Measurements from ENCODE around the gene TEX54. TPM values are rescaled to one million over a fixed set of nuclear protein-coding genes. Genes with fewer than 3 reads are reported as not detected.

Gene TEX54
- total and polyA plus RNA-seq, 2 of the 13 experiments (the other 11 are each of a cell fraction or from before 2014, with no cell fraction given): not detected

DNA sequence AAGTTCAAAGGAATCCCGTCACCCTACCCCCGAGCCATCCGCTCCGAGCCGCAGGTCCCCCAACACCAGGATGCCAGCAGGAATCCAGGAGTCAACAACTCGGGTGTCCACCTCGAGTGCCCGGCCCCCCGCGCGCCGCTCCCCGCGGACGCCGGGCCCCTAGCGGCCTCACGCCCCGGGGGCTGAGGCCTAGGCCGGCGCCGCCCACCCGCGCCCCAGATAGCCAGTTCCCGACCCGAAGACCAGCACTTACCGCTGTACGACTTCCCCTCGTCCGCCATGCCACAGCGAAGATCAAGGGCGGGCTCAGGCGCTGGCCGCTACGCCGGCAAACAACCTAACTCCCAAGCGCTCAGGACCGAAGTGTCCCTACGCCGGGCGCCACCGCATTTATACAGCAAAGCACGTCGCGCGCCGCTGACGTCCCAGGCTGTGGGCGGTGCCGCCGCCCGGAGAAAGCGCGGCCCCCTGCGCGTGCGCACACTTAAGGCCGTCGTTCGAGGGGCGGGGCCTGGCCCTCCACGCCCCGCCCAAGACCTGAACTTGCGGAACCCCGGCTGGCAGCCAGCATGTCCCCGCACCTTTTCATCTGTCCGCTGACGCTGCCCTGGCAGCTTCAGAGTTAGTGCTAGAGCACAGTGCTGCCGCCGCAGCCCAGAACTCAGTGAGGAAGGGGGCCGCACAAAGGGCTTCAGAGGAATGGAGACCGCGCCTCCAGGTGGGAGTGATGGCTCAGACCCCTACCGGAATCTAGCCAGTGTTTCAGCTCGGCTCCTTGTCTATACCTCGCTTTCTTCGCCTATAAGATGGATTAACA is 27.4 kb downstream of the TEX54 start, which contains the start of gene NXF1 (continued):
- TF ChIP-seq MAFK (conservative IDR thresholded peaks at IDR 0.05 in 1 of 2, IDR thresholded peaks at IDR 0.05 in 1 of 2; ENCODE audit: low read length in 2 of 2): no peak
- TF ChIP-seq HNF4G (IDR thresholded peaks at IDR 0.05; ENCODE audit: borderline replicate concordance, low read depth, low read length): no peak
- peak; percentile 80 for TF ChIP-seq HNF4G (CRISPR knock-in tag; IDR thresholded peaks at IDR 0.05; ENCODE audit: borderline replicate concordance, low read depth)
- TF ChIP-seq SSRP1 (CRISPR knock-in tag; IDR thresholded peaks at IDR 0.05): no peak; the same call in 1 of the 2 replicates
- TF ChIP-seq, protein P1, sequence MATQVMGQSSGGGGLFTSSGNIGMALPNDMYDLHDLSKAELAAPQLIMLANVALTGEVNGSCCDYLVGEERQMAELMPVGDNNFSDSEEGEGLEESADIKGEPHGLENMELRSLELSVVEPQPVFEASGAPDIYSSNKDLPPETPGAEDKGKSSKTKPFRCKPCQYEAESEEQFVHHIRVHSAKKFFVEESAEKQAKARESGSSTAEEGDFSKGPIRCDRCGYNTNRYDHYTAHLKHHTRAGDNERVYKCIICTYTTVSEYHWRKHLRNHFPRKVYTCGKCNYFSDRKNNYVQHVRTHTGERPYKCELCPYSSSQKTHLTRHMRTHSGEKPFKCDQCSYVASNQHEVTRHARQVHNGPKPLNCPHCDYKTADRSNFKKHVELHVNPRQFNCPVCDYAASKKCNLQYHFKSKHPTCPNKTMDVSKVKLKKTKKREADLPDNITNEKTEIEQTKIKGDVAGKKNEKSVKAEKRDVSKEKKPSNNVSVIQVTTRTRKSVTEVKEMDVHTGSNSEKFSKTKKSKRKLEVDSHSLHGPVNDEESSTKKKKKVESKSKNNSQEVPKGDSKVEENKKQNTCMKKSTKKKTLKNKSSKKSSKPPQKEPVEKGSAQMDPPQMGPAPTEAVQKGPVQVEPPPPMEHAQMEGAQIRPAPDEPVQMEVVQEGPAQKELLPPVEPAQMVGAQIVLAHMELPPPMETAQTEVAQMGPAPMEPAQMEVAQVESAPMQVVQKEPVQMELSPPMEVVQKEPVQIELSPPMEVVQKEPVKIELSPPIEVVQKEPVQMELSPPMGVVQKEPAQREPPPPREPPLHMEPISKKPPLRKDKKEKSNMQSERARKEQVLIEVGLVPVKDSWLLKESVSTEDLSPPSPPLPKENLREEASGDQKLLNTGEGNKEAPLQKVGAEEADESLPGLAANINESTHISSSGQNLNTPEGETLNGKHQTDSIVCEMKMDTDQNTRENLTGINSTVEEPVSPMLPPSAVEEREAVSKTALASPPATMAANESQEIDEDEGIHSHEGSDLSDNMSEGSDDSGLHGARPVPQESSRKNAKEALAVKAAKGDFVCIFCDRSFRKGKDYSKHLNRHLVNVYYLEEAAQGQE (IDR thresholded peaks at IDR 0.05; ENCODE audit: borderline replicate concordance in 1 of 2, low read depth in 1 of 2, low read length in 2 of 2): peak in 1 of 2 experiments; percentile 81; a peak in 1 of 4 replicates
- TF ChIP-seq, protein P2, sequence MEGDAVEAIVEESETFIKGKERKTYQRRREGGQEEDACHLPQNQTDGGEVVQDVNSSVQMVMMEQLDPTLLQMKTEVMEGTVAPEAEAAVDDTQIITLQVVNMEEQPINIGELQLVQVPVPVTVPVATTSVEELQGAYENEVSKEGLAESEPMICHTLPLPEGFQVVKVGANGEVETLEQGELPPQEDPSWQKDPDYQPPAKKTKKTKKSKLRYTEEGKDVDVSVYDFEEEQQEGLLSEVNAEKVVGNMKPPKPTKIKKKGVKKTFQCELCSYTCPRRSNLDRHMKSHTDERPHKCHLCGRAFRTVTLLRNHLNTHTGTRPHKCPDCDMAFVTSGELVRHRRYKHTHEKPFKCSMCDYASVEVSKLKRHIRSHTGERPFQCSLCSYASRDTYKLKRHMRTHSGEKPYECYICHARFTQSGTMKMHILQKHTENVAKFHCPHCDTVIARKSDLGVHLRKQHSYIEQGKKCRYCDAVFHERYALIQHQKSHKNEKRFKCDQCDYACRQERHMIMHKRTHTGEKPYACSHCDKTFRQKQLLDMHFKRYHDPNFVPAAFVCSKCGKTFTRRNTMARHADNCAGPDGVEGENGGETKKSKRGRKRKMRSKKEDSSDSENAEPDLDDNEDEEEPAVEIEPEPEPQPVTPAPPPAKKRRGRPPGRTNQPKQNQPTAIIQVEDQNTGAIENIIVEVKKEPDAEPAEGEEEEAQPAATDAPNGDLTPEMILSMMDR (CRISPR knock-in tag; IDR thresholded peaks at IDR 0.05): no peak; the same call in 1 of the 2 replicates
- no peak for TF ChIP-seq FOXA1 (IDR thresholded peaks at IDR 0.05)
- TF ChIP-seq FOXA1 (CRISPR knock-in tag; IDR thresholded peaks at IDR 0.05): peak; percentile 56
- TF ChIP-seq POLR2AphosphoS2 (IDR thresholded peaks at IDR 0.05; ENCODE audit: low read depth, low read length): peak; percentile 96
- peak; percentile 50; the same call in 1 of the 2 replicates for TF ChIP-seq HIVEP1 (CRISPR knock-in tag; IDR thresholded peaks at IDR 0.05)
- peak; percentile 85 for TF ChIP-seq GABPB1 (CRISPR knock-in tag; IDR thresholded peaks at IDR 0.05)
- peak; percentile 96 for TF ChIP-seq ERF (CRISPR knock-in tag; IDR thresholded peaks at IDR 0.05)
- TF ChIP-seq, protein P3, sequence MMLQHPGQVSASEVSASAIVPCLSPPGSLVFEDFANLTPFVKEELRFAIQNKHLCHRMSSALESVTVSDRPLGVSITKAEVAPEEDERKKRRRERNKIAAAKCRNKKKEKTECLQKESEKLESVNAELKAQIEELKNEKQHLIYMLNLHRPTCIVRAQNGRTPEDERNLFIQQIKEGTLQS (CRISPR knock-in tag; IDR thresholded peaks at IDR 0.05): 0 out of 2 replicates have a peak, but pooled peaks have one; percentile 13
- TF ChIP-seq ZNF562 (CRISPR knock-in tag; IDR thresholded peaks at IDR 0.05; ENCODE audit: borderline replicate concordance): no peak
- peak; percentile 82 for TF ChIP-seq RXRA (CRISPR knock-in tag; IDR thresholded peaks at IDR 0.05)
- no peak for TF ChIP-seq HMGA1 (CRISPR knock-in tag; conservative IDR thresholded peaks at IDR 0.05)
- TF ChIP-seq CENPT (CRISPR knock-in tag; IDR thresholded peaks at IDR 0.05; ENCODE audit: low read depth): no peak
- TF ChIP-seq PRMT3 (CRISPR knock-in tag; IDR thresholded peaks at IDR 0.05; ENCODE audit: borderline replicate concordance, low read depth): peak; percentile 81; the same call in 1 of the 2 replicates
- TF ChIP-seq, protein P4, sequence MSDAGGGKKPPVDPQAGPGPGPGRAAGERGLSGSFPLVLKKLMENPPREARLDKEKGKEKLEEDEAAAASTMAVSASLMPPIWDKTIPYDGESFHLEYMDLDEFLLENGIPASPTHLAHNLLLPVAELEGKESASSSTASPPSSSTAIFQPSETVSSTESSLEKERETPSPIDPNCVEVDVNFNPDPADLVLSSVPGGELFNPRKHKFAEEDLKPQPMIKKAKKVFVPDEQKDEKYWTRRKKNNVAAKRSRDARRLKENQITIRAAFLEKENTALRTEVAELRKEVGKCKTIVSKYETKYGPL (CRISPR knock-in tag; IDR thresholded peaks at IDR 0.05): no peak; the same call in 1 of the 2 replicates
- TF ChIP-seq, protein P5, sequence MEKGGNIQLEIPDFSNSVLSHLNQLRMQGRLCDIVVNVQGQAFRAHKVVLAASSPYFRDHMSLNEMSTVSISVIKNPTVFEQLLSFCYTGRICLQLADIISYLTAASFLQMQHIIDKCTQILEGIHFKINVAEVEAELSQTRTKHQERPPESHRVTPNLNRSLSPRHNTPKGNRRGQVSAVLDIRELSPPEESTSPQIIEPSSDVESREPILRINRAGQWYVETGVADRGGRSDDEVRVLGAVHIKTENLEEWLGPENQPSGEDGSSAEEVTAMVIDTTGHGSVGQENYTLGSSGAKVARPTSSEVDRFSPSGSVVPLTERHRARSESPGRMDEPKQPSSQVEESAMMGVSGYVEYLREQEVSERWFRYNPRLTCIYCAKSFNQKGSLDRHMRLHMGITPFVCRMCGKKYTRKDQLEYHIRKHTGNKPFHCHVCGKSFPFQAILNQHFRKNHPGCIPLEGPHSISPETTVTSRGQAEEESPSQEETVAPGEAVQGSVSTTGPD (CRISPR knock-in tag; IDR thresholded peaks at IDR 0.05): no peak
- TF ChIP-seq ZNF75D (CRISPR knock-in tag; IDR thresholded peaks at IDR 0.05; ENCODE audit: borderline replicate concordance): no peak
- peak; percentile 56 for TF ChIP-seq FOSL2 (CRISPR knock-in tag; IDR thresholded peaks at IDR 0.05)
